22Rv1 (cell line): ENCODE results near the gene PTPRD.

ENCODE experiments used
- H3K27ac ChIP-seq: fragments of 450-650 bp; 2 replicates; pipeline ENCODE4 v1.5.1; 2017
- CTCF ChIP-seq: fragments of 450-650 bp; IDR thresholded peaks from 2 replicates; pipeline ENCODE4 v1.5.1; 2017; ENCODE audit warnings: mild to moderate bottlenecking
- ZFX ChIP-seq: fragments of 450-650 bp; IDR thresholded peaks from 2 replicates; pipeline ENCODE4 v1.6.1; 2017; ENCODE audit warnings: antibody characterized with exemption, borderline replicate concordance

Gene PTPRD

GRCh38 chr9:8889100-8889499, 1723.7 kb downstream of the PTPRD start:
- no peak for TF ChIP-seq ZFX
- TF ChIP-seq CTCF: no peak
- no peak overlapping the region for H3K27ac ChIP-seq

DNA sequence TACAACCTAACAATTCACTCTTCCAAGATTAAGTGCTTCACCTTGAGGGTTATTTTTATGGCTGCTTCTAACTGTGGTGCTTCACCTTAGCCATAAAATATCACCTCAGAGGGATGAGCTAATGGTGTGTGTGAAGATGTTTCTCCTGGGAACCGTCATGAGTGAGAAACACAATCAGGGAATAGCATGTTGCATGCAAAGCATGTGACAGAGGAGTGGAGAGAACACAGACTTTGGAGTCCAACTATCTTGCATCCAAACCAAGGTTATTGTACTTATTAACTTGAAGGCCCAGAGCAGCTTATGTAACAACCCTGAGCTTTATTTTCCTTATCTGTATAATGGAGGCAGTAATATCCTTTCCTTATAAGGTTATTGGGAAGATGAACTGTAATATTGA, 1724.2 kb downstream of the PTPRD start:
- no peak for TF ChIP-seq CTCF
- TF ChIP-seq ZFX: no peak
- H3K27ac ChIP-seq: no peak overlapping the region

DNA sequence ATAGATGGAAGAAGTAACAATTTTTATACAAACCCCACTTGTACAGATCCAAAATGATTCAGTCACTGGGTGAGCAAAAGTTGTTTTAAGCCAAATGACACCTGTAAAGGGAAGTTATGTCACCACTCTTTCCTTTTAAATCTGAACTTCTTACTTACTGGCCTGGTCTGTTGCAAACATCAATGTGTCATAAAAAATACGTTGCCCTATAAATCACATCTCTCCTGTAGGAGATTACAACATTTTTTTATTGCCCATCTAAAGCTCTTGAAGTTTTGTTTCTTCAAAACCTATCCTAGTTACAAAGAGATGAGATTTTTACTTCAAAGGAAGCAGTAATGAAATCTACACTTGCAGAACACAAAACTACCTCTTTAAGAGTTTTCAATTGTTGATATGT, 1725.4 kb downstream of the PTPRD start:
- no peak for TF ChIP-seq CTCF
- no peak for TF ChIP-seq ZFX
- no peak overlapping the region for H3K27ac ChIP-seq

DNA sequence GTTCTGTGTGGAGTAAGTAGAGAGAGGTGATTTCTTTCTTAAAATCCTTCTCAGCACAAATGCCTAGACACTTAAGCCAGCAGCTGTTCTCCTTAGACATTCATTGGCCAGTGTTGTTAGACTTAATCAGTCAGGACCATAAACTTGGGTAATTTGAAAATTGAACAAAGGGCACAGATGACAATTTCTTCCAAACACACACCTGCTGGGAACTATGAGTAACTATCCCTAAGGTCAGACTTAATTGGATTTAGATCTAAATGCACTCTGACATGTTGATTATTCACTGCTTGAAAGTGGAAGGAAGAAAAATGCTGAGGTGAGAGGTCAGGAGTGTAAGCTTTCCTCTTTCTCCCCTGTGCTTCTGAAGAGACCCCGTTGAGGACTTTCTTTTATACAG, 1729.5 kb downstream of the PTPRD start:
- no peak for TF ChIP-seq ZFX
- no peak for TF ChIP-seq CTCF
- no peak overlapping the region for H3K27ac ChIP-seq

GRCh38 chr9:8880060-8880459, 1732.7 kb downstream of the PTPRD start:
- H3K27ac ChIP-seq: no peak overlapping the region
- TF ChIP-seq CTCF (no peak), ZFX (no peak)

DNA sequence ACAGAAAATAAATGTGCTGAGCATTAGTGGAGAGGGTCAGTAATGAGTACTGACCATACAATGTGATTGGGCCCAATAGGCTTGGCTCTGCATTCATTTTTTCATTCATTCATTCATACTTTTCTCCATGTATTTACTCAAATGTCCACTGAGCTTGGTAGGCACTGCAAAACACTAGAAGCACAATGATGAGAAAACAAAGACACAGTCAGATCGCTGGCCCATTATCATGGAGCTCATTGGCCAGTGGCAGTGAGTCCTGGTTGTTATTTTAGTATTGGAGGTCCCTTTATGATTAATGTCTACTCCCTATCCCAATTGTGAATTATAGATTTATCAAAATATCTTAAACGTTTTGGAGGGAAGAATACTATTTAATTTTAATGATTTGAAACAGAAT, 1733.5 kb downstream of the PTPRD start:
- TF ChIP-seq ZFX (no peak), CTCF (no peak)

GRCh38 chr9:8877753-8878494, 1734.9 kb downstream of the PTPRD start:
- no peak overlapping the region for H3K27ac ChIP-seq
- TF ChIP-seq ZFX (no peak), CTCF (no peak)

More for the DNA sequence above, 1733.5 kb downstream of the PTPRD start:
- H3K27ac ChIP-seq: no peak overlapping the region
